Ishikawa (cell line): Measurements from ENCODE around the gene ST8SIA1.

ENCODE experiments used
- CEBPB ChIP-seq: IDR thresholded peaks from 2 replicates; pipeline ENCODE4 v1.6.1; 2012
- CREB1 ChIP-seq: IDR thresholded peaks from 2 replicates; pipeline ENCODE4 v1.6.1; 2012; ENCODE audit warnings: low read depth
- EGR1 ChIP-seq: IDR thresholded peaks from 2 replicates; pipeline ENCODE4 v1.6.1; 2012
- EP300 ChIP-seq: IDR thresholded peaks from 2 replicates; pipeline ENCODE4 v1.6.1; 2012; ENCODE audit warnings: borderline replicate concordance
- FOXM1 ChIP-seq: IDR thresholded peaks from 2 replicates; pipeline ENCODE4 v1.6.1; 2012; ENCODE audit warnings: low read depth, borderline replicate concordance
- NFIC ChIP-seq: IDR thresholded peaks from 2 replicates; pipeline ENCODE4 v1.6.1; 2012
- RAD21 ChIP-seq: IDR thresholded peaks from 2 replicates; pipeline ENCODE4 v1.6.1; 2012; ENCODE audit warnings: low read depth
- REST ChIP-seq: IDR thresholded peaks from 2 replicates; pipeline ENCODE4 v1.6.1; 2012; ENCODE audit warnings: low read depth, mild to moderate bottlenecking
- TAF1 ChIP-seq: IDR thresholded peaks from 2 replicates; pipeline ENCODE4 v1.6.1; 2012; ENCODE audit warnings: low read depth, mild to moderate bottlenecking
- TCF12 ChIP-seq: IDR thresholded peaks from 2 replicates; pipeline ENCODE4 v1.6.1; 2012; ENCODE audit warnings: low read depth
- TEAD4 ChIP-seq: IDR thresholded peaks from 2 replicates; pipeline ENCODE4 v1.6.1; 2012
- USF1 ChIP-seq: IDR thresholded peaks from 2 replicates; pipeline ENCODE4 v1.6.1; 2012
- YY1 ChIP-seq: IDR thresholded peaks from 2 replicates; pipeline ENCODE4 v1.6.1; 2012; ENCODE audit warnings: low read depth
- ZBTB7A ChIP-seq: IDR thresholded peaks from 2 replicates; pipeline ENCODE4 v1.6.1; 2012; ENCODE audit warnings: low read depth
- TF ChIP-seq, protein P1 (sequence below): IDR thresholded peaks from 2 replicates; pipeline ENCODE4 v1.6.1; 2012

ST8SIA1 gene

GRCh38 chr12:22228022-22228875 lies 106.3 kb downstream of the ST8SIA1 start:
- TF ChIP-seq FOXM1 (no peak), TAF1 (no peak), ZBTB7A (no peak), TCF12 (no peak), NFIC (no peak), CREB1 (no peak), YY1 (no peak), EGR1 (no peak), TEAD4 (no peak), CEBPB (no peak), USF1 (no peak), RAD21 (no peak), EP300 (no peak), REST (no peak)
- TF ChIP-seq, protein P1, sequence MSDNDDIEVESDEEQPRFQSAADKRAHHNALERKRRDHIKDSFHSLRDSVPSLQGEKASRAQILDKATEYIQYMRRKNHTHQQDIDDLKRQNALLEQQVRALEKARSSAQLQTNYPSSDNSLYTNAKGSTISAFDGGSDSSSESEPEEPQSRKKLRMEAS, result no peak

DNA sequence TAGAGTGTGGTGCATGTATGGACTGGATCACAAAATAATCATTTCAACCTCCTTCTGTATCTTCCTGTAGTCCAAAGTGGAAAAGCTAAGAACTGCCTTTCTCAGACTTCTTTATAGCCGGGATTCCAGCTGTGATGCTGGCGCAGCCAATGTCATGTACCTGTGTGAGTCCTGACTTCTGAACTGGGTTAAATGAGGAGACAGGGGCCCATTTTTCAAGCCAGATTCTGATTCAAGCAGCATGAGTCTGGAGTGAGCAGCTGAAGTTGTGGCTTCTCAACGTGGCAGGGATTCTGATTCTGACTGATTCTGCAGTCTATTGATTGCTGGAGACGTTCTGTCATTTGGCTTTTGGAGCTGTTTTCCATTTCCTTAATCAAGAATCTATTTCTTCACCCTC lies 111.2 kb downstream of the ST8SIA1 start:
- no peak for TF ChIP-seq TEAD4
- no peak for TF ChIP-seq TAF1
- TF ChIP-seq ZBTB7A, result no peak
- TF ChIP-seq, protein P1, result no peak
- no peak for TF ChIP-seq NFIC
- TF ChIP-seq EGR1, result no peak
- TF ChIP-seq USF1, result no peak
- TF ChIP-seq RAD21, result no peak

- TF ChIP-seq REST, result no peak
- no peak for TF ChIP-seq TAF1
- TF ChIP-seq CEBPB, result no peak
- TF ChIP-seq FOXM1, result no peak
- TF ChIP-seq USF1, result no peak
- no peak for TF ChIP-seq TCF12
- TF ChIP-seq NFIC, result no peak
- TF ChIP-seq EGR1, result no peak
- no peak for TF ChIP-seq YY1
- TF ChIP-seq, protein P1, result no peak
- TF ChIP-seq CREB1, result no peak
- no peak for TF ChIP-seq ZBTB7A
- TF ChIP-seq EP300, result no peak
Measured at GRCh38 chr12:22217556-22217955, 117.0 kb downstream of the ST8SIA1 start.

DNA sequence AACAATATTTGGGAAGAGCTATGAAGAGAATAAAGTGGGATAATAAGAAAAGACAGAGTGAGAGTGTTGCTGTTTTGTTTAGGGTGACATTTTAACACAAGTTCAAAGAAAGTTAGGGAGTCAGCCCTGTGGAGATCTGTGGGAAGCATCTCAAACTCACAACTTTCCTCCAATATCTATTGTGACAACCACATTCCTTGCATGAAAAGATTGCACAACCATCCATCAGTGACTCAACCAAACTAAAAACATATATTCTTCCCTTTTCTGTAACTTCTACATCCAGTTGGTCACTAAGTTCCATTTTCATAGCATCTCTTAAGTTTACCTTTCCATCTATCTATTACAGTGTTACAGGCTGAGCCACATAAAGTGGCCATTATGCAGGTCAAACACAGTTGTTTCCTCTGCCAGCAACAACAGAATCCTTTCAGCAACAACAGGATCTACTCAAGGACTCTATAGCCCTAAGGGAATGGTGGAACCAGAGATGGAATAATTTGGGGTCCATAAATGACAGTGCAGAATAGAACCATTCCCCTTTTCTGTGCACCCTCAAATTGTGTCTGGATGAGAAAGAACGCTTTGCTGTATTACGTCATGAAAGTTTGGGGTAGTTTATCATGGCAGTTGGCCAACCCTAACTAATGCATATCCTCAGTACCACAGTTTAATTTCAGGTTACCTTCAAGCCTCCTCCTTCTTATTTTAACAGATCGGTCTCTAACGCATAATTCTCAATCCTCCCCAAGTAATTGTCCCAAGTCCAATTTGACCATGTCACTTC lies 118.8 kb downstream of the ST8SIA1 start:
- no peak for TF ChIP-seq USF1
- no peak for TF ChIP-seq ZBTB7A
